ENCODE data around the gene FNDC3B.

Gene FNDC3B

GRCh38 chr3:172283841-172284357 is 244.5 kb downstream of the FNDC3B start:
- 64% methylated on average over 2 of the region's 5 CpGs for WGBS (ENCODE audit: insufficient coverage)
- peak; percentile 22 to 60 (median 53) for DNase-seq
- POLR2A ChIA-PET, result interaction anchor here (0.7 kb wide), 1 partner anchor 366 kb away, joined by 4 read pairs; no protein-coding TSS in a partner anchor
- CTCF ChIA-PET, result no interaction called here
- Histone ChIP-seq H3K4me3 (ENCODE audit: control insufficient read depth in 1 of 7, extremely low read depth in 1 of 7, insufficient read depth in 4 of 7, low read depth in 2 of 7, low read length in 6 of 7) (no peak overlapping the region), H3K9me3 (ENCODE audit: control extremely low read depth in 1 of 5, control insufficient read depth in 4 of 5, insufficient read depth in 2 of 5, low read depth in 1 of 5, low read length in 4 of 5) (no peaks in the 10 kb centered on the region), H3K4me1 (ENCODE audit: control extremely low read depth in 1 of 4, control insufficient read depth in 4 of 4, insufficient read depth in 4 of 4, low read length in 3 of 4) (peaks cover 3 to 15% (median 5%) of the 10 kb centered on the region in 4 experiments), H3K36me3 (ENCODE audit: control insufficient read depth in 4 of 4, insufficient read depth in 4 of 4, low read length in 3 of 4) (peaks cover 2 to 54% (median 7%) of the 10 kb centered on the region in 4 experiments), H3K27ac (ENCODE audit: insufficient read depth in 1 of 2, low read depth in 1 of 2, low read length in 2 of 2, poor library complexity in 1 of 2, severe bottlenecking in 2 of 2) (no peak overlapping the region), H3K27me3 (replicated peaks in 2 of 5; ENCODE audit: control insufficient read depth in 4 of 5, insufficient read depth in 5 of 5, low read length in 4 of 5) (no peaks in the 10 kb centered on the region)

GRCh38 chr3:172285844-172286243 is 246.5 kb downstream of the FNDC3B start:
- H3K36me3 ChIP-seq (ENCODE audit: control insufficient read depth in 4 of 4, insufficient read depth in 4 of 4, low read length in 3 of 4), result peaks cover 2 to 68% (median 7%) of the 10 kb centered on the region in 4 experiments
- no peaks in the 10 kb centered on the region for H3K9me3 ChIP-seq (ENCODE audit: control extremely low read depth in 1 of 5, control insufficient read depth in 4 of 5, insufficient read depth in 2 of 5, low read depth in 1 of 5, low read length in 4 of 5)
- H3K4me1 ChIP-seq (ENCODE audit: control extremely low read depth in 1 of 4, control insufficient read depth in 4 of 4, insufficient read depth in 4 of 4, low read length in 3 of 4), result peaks cover 4 to 29% (median 7%) of the 10 kb centered on the region in 4 experiments
- no peak overlapping the region for H3K4me3 ChIP-seq (ENCODE audit: control insufficient read depth in 1 of 7, extremely low read depth in 1 of 7, insufficient read depth in 4 of 7, low read depth in 2 of 7, low read length in 6 of 7)
- ChIA-PET CTCF (interaction anchor here (0.8 kb wide), 1 partner anchor 55 kb away, joined by 3 read pairs; no protein-coding TSS in a partner anchor), POLR2A (no interaction called here)
- H3K27ac ChIP-seq (ENCODE audit: insufficient read depth in 1 of 2, low read depth in 1 of 2, low read length in 2 of 2, poor library complexity in 1 of 2, severe bottlenecking in 2 of 2), result no peak overlapping the region
- H3K27me3 ChIP-seq (replicated peaks in 2 of 5; ENCODE audit: control insufficient read depth in 4 of 5, insufficient read depth in 5 of 5, low read length in 4 of 5), result no peaks in the 10 kb centered on the region
- WGBS (ENCODE audit: insufficient coverage), result no CpG with 5 or more reads among the region's 4 CpGs
- DNase-seq, result no peak

GRCh38 chr3:172286548-172287148 is 247.3 kb downstream of the FNDC3B start:
- no peak overlapping the region for H3K4me3 ChIP-seq (ENCODE audit: control insufficient read depth in 1 of 7, extremely low read depth in 1 of 7, insufficient read depth in 4 of 7, low read depth in 2 of 7, low read length in 6 of 7)
- H3K4me1 ChIP-seq (ENCODE audit: control extremely low read depth in 1 of 4, control insufficient read depth in 4 of 4, insufficient read depth in 4 of 4, low read length in 3 of 4), result peaks cover 4 to 29% (median 7%) of the 10 kb centered on the region in 4 experiments
- 94% methylated on average over 3 of the region's 3 CpGs for WGBS (ENCODE audit: insufficient coverage)
- H3K27ac ChIP-seq (ENCODE audit: insufficient read depth in 1 of 2, low read depth in 1 of 2, low read length in 2 of 2, poor library complexity in 1 of 2, severe bottlenecking in 2 of 2), result no peak overlapping the region
- no peaks in the 10 kb centered on the region for H3K27me3 ChIP-seq (replicated peaks in 2 of 5; ENCODE audit: control insufficient read depth in 4 of 5, insufficient read depth in 5 of 5, low read length in 4 of 5)
- no peak for DNase-seq
- no peaks in the 10 kb centered on the region for H3K9me3 ChIP-seq (ENCODE audit: control extremely low read depth in 1 of 5, control insufficient read depth in 4 of 5, insufficient read depth in 2 of 5, low read depth in 1 of 5, low read length in 4 of 5)
- ChIA-PET POLR2A (no interaction called here), CTCF (interaction anchor here (0.8 to 2.0 kb wide), 2 partner anchors 46 to 54 kb away, joined by 3 to 6 read pairs; no protein-coding TSS in a partner anchor)
- H3K36me3 ChIP-seq (ENCODE audit: control insufficient read depth in 4 of 4, insufficient read depth in 4 of 4, low read length in 3 of 4), result peaks cover 2 to 69% (median 7%) of the 10 kb centered on the region in 4 experiments

GRCh38 chr3:172287937-172288477 is 248.6 kb downstream of the FNDC3B start:
- Histone ChIP-seq H3K27me3 (replicated peaks in 2 of 5; ENCODE audit: control insufficient read depth in 4 of 5, insufficient read depth in 5 of 5, low read length in 4 of 5) (no peaks in the 10 kb centered on the region), H3K9me3 (ENCODE audit: control extremely low read depth in 1 of 5, control insufficient read depth in 4 of 5, insufficient read depth in 2 of 5, low read depth in 1 of 5, low read length in 4 of 5) (no peaks in the 10 kb centered on the region), H3K4me1 (ENCODE audit: control extremely low read depth in 1 of 4, control insufficient read depth in 4 of 4, insufficient read depth in 4 of 4, low read length in 3 of 4) (peaks cover 4 to 29% (median 7%) of the 10 kb centered on the region in 4 experiments), H3K27ac (ENCODE audit: insufficient read depth in 1 of 2, low read depth in 1 of 2, low read length in 2 of 2, poor library complexity in 1 of 2, severe bottlenecking in 2 of 2) (no peak overlapping the region), H3K36me3 (ENCODE audit: control insufficient read depth in 4 of 4, insufficient read depth in 4 of 4, low read length in 3 of 4) (peaks cover 2 to 73% (median 7%) of the 10 kb centered on the region in 4 experiments), H3K4me3 (ENCODE audit: control insufficient read depth in 1 of 7, extremely low read depth in 1 of 7, insufficient read depth in 4 of 7, low read depth in 2 of 7, low read length in 6 of 7) (no peak overlapping the region)
- WGBS (ENCODE audit: insufficient coverage), result 98% methylated on average over 4 of the region's 4 CpGs
- CTCF ChIA-PET, result interaction anchor here (1.4 to 2.0 kb wide), 2 partner anchors 8 to 44 kb away, joined by 4 to 6 read pairs; no protein-coding TSS in a partner anchor
- POLR2A ChIA-PET, result no interaction called here
- peak in 2 of 3 donors; percentile 30 to 54 for DNase-seq

- peaks cover 2 to 80% (median 8%) of the 10 kb centered on the region in 4 experiments for H3K36me3 ChIP-seq (ENCODE audit: control insufficient read depth in 4 of 4, insufficient read depth in 4 of 4, low read length in 3 of 4)
- H3K4me1 ChIP-seq (ENCODE audit: control extremely low read depth in 1 of 4, control insufficient read depth in 4 of 4, insufficient read depth in 4 of 4, low read length in 3 of 4), result peaks cover 4 to 26% (median 6%) of the 10 kb centered on the region in 4 experiments
- DNase-seq, result peak in 2 of 3 donors; percentile 46 to 55
- ChIA-PET POLR2A (no interaction called here), CTCF (interaction anchor here (1.4 to 2.0 kb wide), 3 partner anchors 8 to 44 kb away, joined by 4 to 6 read pairs (median 5); no protein-coding TSS in a partner anchor)
- H3K27ac ChIP-seq (ENCODE audit: insufficient read depth in 1 of 2, low read depth in 1 of 2, low read length in 2 of 2, poor library complexity in 1 of 2, severe bottlenecking in 2 of 2), result no peak overlapping the region
- no peaks in the 10 kb centered on the region for H3K27me3 ChIP-seq (replicated peaks in 2 of 5; ENCODE audit: control insufficient read depth in 4 of 5, insufficient read depth in 5 of 5, low read length in 4 of 5)
- 53% methylated on average over 2 of the region's 4 CpGs for WGBS (ENCODE audit: insufficient coverage)
- H3K9me3 ChIP-seq (ENCODE audit: control extremely low read depth in 1 of 5, control insufficient read depth in 4 of 5, insufficient read depth in 2 of 5, low read depth in 1 of 5, low read length in 4 of 5), result peaks cover 0 to 4% (median 0%) of the 10 kb centered on the region in 5 experiments
- no peak overlapping the region for H3K4me3 ChIP-seq (ENCODE audit: control insufficient read depth in 1 of 7, extremely low read depth in 1 of 7, insufficient read depth in 4 of 7, low read depth in 2 of 7, low read length in 6 of 7)
These were observed 249.3 kb downstream of the FNDC3B start for GRCh38 chr3:172288651-172289050.

- Histone ChIP-seq H3K27me3 (replicated peaks in 2 of 5; ENCODE audit: control insufficient read depth in 4 of 5, insufficient read depth in 5 of 5, low read length in 4 of 5) (no peaks in the 10 kb centered on the region), H3K36me3 (ENCODE audit: control insufficient read depth in 4 of 4, insufficient read depth in 4 of 4, low read length in 3 of 4) (peaks cover 2 to 85% (median 10%) of the 10 kb centered on the region in 4 experiments), H3K27ac (ENCODE audit: insufficient read depth in 1 of 2, low read depth in 1 of 2, low read length in 2 of 2, poor library complexity in 1 of 2, severe bottlenecking in 2 of 2) (no peak overlapping the region), H3K9me3 (ENCODE audit: control extremely low read depth in 1 of 5, control insufficient read depth in 4 of 5, insufficient read depth in 2 of 5, low read depth in 1 of 5, low read length in 4 of 5) (peaks cover 0 to 9% (median 0%) of the 10 kb centered on the region in 5 experiments), H3K4me3 (ENCODE audit: control insufficient read depth in 1 of 7, extremely low read depth in 1 of 7, insufficient read depth in 4 of 7, low read depth in 2 of 7, low read length in 6 of 7) (peak overlapping the region in 3 of 7 experiments; percentile 23 to 70 (median 40)), H3K4me1 (ENCODE audit: control extremely low read depth in 1 of 4, control insufficient read depth in 4 of 4, insufficient read depth in 4 of 4, low read length in 3 of 4) (peaks cover 0 to 21% (median 5%) of the 10 kb centered on the region in 4 experiments)
- ChIA-PET POLR2A (no interaction called here), CTCF (interaction anchor here (1.4 to 2.0 kb wide), 3 partner anchors 9 to 28 kb away, joined by 4 to 5 read pairs (median 4); no protein-coding TSS in a partner anchor)
- 0% methylated on average over 5 of the region's 6 CpGs for WGBS (ENCODE audit: insufficient coverage)
- DNase-seq, result peak; percentile 29 to 62 (median 61)
These were observed 250.2 kb downstream of the FNDC3B start for GRCh38 chr3:172289583-172289982.
